Astrocyte of the cerebellum (primary cell): ENCODE data around the gene PKP3.
"Not testable (repeated sequence)": the region's sequence is repeated elsewhere in the genome, so short reads cannot be mapped to it uniquely, and the experiment has no call there.

Experiments
- DNase-seq: peaks from one replicate; pipeline ENCODE4 v3.0.0-alpha.2; 2011; ENCODE audit warnings: low read depth
- H3K4me3 ChIP-seq: 2 replicates; pipeline ENCODE4 v1.5.1; 2011; ENCODE audit warnings: mild to moderate bottlenecking, low read depth, low read length, moderate library complexity
- in situ Hi-C: cut with HindIII; loops from 2 replicates; pipeline ENCODE4 v1.10.0; 2017; ENCODE audit warnings: low sequenced_read_pairs
- TF ChIP-seq, protein P1 (sequence below): IDR thresholded peaks from 2 replicates; pipeline ENCODE4 v1.5.1; 2012; ENCODE audit warnings: low read length, low read depth, moderate library complexity, mild to moderate bottlenecking; ENCODE audit errors: missing control alignments

The PKP3 gene

GRCh38 chr11:420054-420910 is 26.3 kb downstream of the PKP3 start:
- TF ChIP-seq, protein P1, sequence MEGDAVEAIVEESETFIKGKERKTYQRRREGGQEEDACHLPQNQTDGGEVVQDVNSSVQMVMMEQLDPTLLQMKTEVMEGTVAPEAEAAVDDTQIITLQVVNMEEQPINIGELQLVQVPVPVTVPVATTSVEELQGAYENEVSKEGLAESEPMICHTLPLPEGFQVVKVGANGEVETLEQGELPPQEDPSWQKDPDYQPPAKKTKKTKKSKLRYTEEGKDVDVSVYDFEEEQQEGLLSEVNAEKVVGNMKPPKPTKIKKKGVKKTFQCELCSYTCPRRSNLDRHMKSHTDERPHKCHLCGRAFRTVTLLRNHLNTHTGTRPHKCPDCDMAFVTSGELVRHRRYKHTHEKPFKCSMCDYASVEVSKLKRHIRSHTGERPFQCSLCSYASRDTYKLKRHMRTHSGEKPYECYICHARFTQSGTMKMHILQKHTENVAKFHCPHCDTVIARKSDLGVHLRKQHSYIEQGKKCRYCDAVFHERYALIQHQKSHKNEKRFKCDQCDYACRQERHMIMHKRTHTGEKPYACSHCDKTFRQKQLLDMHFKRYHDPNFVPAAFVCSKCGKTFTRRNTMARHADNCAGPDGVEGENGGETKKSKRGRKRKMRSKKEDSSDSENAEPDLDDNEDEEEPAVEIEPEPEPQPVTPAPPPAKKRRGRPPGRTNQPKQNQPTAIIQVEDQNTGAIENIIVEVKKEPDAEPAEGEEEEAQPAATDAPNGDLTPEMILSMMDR, result no peak
- no peak overlapping the region for H3K4me3 ChIP-seq
- DNase-seq, result no peak
- in situ Hi-C loops, result no loop called here

GRCh38 chr11:420911-421321 is 26.9 kb downstream of the PKP3 start:
- H3K4me3 ChIP-seq, result no peak overlapping the region
- TF ChIP-seq, protein P1, result no peak
- DNase-seq, result no peak
- in situ Hi-C loops, result no loop called here

- in situ Hi-C loops, result no loop called here
- H3K4me3 ChIP-seq, result no peak overlapping the region
- DNase-seq, result no peak
- TF ChIP-seq, protein P1, result no peak
Observed at GRCh38 chr11:422249-422656, 28.2 kb downstream of the PKP3 start.

- TF ChIP-seq, protein P1, result no peak
- in situ Hi-C loops, result no loop called here
- no peak overlapping the region for H3K4me3 ChIP-seq
- DNase-seq, result no peak
Observed at GRCh38 chr11:424232-424631, 30.2 kb downstream of the PKP3 start.

GRCh38 chr11:424766-425165 is 30.8 kb downstream of the PKP3 start:
- H3K4me3 ChIP-seq, in situ Hi-C loops, DNase-seq: not testable (repeated sequence)

GRCh38 chr11:425301-425700 is 31.3 kb downstream of the PKP3 start:
- DNase-seq, result no peak
- no peak overlapping the region for H3K4me3 ChIP-seq
- in situ Hi-C loops, result no loop called here
- TF ChIP-seq, protein P1, result no peak

DNA sequence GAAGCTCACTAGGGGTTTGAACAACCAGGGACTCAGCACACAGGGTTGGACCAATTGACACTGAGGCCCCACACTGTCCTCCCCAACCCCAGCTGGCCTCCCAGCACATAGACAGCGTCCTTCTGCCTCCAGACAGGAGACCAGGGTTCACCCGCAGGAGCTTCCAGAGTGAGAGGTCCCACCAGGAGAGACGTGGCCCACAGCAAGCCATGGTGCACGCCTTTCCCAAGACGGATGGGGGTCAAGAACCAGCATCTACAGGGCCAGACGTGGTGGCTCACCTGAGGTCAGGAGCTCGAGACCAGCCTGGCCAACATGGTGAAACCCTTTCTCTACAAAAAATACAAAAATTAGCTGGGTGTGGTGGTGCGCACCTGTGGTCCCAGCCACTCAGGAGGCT is 32.8 kb downstream of the PKP3 start:
- in situ Hi-C loops, result no loop called here
- H3K4me3 ChIP-seq, result no peak overlapping the region
- DNase-seq, result no peak
- TF ChIP-seq, protein P1, result no peak
